Measurements from ENCODE around the gene PPFIA4. TPM values are rescaled to one million over a fixed set of nuclear protein-coding genes. Genes with fewer than 3 reads are reported as not detected.

The PPFIA4 gene
- total RNA-seq, 1 donor from 2014 or later: 33.4 TPM

GRCh38 chr1:203026666-203027663, 674 bp downstream of the PPFIA4 start:
- peak overlapping the region; percentile 29 for H3K27ac Mint-ChIP-seq

GRCh38 chr1:203028067-203028783, 1.9 kb downstream of the PPFIA4 start:
- DNase-seq (ENCODE audit: low spot score): no peak
- intact Hi-C loops (cut with micrococcal nuclease): no loop called here
- Mint-ChIP-seq H3K36me3 (ENCODE audit: low read depth) (peaks cover 28% of the 10 kb centered on the region), H3K4me1 (ENCODE audit: low read depth) (peaks cover 22% of the 10 kb centered on the region), H3K9me3 (peaks cover 8% of the 10 kb centered on the region), H3K27ac (no peak overlapping the region), H3K4me3 (ENCODE audit: low read depth) (peak overlapping the region; percentile 82), H3K27me3 (ENCODE audit: low read depth) (no peaks in the 10 kb centered on the region)

More at GRCh38 chr1:203026666-203027663, 674 bp downstream of the PPFIA4 start:
- H3K27me3 Mint-ChIP-seq (ENCODE audit: low read depth): no peaks in the 10 kb centered on the region
- H3K4me3 Mint-ChIP-seq (ENCODE audit: low read depth): peak overlapping the region; percentile 82
- DNase-seq (ENCODE audit: low spot score): no peak
- intact Hi-C loops (cut with micrococcal nuclease): loop anchor here (1.0 kb wide), 2 partner anchors 69 to 138 kb away; partner anchors contain the start of genes ADIPOR1 and RABIF
- H3K36me3 Mint-ChIP-seq (ENCODE audit: low read depth): peaks cover 34% of the 10 kb centered on the region
- H3K4me1 Mint-ChIP-seq (ENCODE audit: low read depth): peaks cover 22% of the 10 kb centered on the region
- H3K9me3 Mint-ChIP-seq: peaks cover 8% of the 10 kb centered on the region

DNA sequence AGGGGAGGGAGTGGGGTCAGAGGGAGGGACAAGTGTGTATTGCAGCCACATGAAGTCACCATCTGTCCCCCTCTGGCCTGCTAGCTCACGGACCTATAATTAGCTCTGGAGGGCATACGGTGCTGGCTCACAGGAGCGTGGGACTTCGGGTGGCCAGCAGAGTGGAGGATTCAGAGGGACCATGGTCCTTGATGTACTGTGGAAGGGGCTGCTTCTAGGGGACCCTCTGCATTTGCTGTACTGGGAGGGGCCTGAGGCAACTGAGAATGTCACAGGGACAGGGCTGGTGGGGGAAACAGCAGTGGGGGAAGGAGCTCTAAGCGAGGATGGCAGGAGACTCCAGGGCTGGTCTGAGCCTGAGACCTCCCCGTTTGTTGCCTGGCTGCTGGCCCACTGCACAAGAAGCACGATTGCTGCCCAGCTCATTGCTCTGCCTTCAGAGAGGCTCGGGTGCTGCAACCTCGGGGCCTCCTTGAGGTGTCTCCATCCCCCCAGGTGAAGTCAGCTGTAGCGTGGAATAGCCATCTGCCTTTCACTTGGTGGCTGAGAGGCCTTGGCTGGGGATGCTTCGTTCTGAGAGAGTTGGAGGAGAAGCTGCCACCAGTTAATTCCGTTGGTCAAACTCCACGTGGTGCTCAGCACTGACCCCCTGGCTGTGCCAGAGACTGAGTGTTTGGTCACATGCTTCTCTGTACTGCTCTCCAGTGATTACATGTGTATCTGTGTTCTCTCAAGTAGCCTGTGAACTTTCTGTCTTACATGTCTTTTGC, 2.7 kb downstream of the PPFIA4 start:
- no peak for DNase-seq (ENCODE audit: low spot score)
- H3K36me3 Mint-ChIP-seq (ENCODE audit: low read depth): peaks cover 22% of the 10 kb centered on the region
- no peaks in the 10 kb centered on the region for H3K27me3 Mint-ChIP-seq (ENCODE audit: low read depth)
- H3K9me3 Mint-ChIP-seq: peaks cover 8% of the 10 kb centered on the region
- H3K27ac Mint-ChIP-seq: no peak overlapping the region
- peaks cover 22% of the 10 kb centered on the region for H3K4me1 Mint-ChIP-seq (ENCODE audit: low read depth)
- intact Hi-C loops (cut with micrococcal nuclease): no loop called here
- no peak overlapping the region for H3K4me3 Mint-ChIP-seq (ENCODE audit: low read depth)

DNA sequence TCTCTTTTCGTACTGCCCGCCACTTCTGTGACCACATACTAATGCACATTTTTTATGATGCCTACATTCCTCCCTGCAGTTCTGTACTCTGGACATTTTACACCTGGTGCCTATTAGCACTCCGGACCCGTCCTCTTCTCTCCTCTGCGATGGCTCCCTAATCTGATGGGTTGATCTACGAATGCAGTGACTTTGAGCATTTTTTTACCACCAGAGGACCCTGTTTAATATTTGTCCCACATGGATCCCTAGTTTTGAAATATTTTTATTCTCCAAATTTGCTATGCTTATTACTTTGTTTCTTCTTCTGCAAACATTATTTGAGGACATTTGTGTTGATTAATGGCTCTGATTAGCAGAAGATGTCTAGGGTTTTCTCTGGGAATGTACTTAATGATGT, 5.2 kb downstream of the PPFIA4 start:
- H3K27ac Mint-ChIP-seq: no peak overlapping the region
- intact Hi-C loops (cut with micrococcal nuclease): no loop called here
- H3K27me3 Mint-ChIP-seq (ENCODE audit: low read depth): no peaks in the 10 kb centered on the region
- DNase-seq (ENCODE audit: low spot score): no peak
- H3K4me1 Mint-ChIP-seq (ENCODE audit: low read depth): peaks cover 15% of the 10 kb centered on the region
- H3K9me3 Mint-ChIP-seq: no peaks in the 10 kb centered on the region
- H3K4me3 Mint-ChIP-seq (ENCODE audit: low read depth): no peak overlapping the region
- no peaks in the 10 kb centered on the region for H3K36me3 Mint-ChIP-seq (ENCODE audit: low read depth)

DNA sequence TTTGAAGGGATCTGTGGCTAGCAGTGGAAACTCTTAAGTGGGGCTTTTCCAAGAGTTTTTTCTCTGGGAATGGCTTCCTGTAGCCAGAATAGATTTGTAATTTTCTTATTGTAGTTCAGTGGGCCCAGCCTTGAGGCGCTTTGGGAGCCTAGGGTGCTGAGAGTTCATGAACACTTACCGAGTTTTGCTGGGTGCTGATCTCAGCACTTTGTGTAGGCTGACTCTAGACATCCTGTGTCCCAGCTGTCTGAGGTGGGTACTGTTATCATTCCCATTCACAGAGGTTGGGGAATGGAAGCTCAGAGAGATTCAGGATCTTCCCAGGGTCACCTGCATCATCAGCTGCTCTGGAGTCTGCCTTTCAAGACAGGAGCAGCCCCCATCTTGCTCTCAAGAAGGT, 7.0 kb downstream of the PPFIA4 start:
- Mint-ChIP-seq H3K4me1 (ENCODE audit: low read depth) (peaks cover 8% of the 10 kb centered on the region), H3K27me3 (ENCODE audit: low read depth) (no peaks in the 10 kb centered on the region), H3K36me3 (ENCODE audit: low read depth) (no peaks in the 10 kb centered on the region), H3K9me3 (no peaks in the 10 kb centered on the region), H3K27ac (no peak overlapping the region), H3K4me3 (ENCODE audit: low read depth) (no peak overlapping the region)
- intact Hi-C loops (cut with micrococcal nuclease): no loop called here
- no peak for DNase-seq (ENCODE audit: low spot score)

- no peak for DNase-seq (ENCODE audit: low spot score)
- Mint-ChIP-seq H3K9me3 (no peaks in the 10 kb centered on the region), H3K27ac (no peak overlapping the region), H3K4me3 (ENCODE audit: low read depth) (no peak overlapping the region), H3K27me3 (ENCODE audit: low read depth) (no peaks in the 10 kb centered on the region), H3K4me1 (ENCODE audit: low read depth) (peaks cover 5% of the 10 kb centered on the region), H3K36me3 (ENCODE audit: low read depth) (no peaks in the 10 kb centered on the region)
- intact Hi-C loops (cut with micrococcal nuclease): no loop called here
Observed at GRCh38 chr1:203033917-203034316, 7.6 kb downstream of the PPFIA4 start.

- no peaks in the 10 kb centered on the region for H3K27me3 Mint-ChIP-seq (ENCODE audit: low read depth)
- intact Hi-C loops (cut with micrococcal nuclease): no loop called here
- H3K36me3 Mint-ChIP-seq (ENCODE audit: low read depth): peaks cover 5% of the 10 kb centered on the region
- no peak overlapping the region for H3K4me3 Mint-ChIP-seq (ENCODE audit: low read depth)
- no peak overlapping the region for H3K27ac Mint-ChIP-seq
- no peaks in the 10 kb centered on the region for H3K9me3 Mint-ChIP-seq
- DNase-seq (ENCODE audit: low spot score): no peak
- H3K4me1 Mint-ChIP-seq (ENCODE audit: low read depth): peaks cover 9% of the 10 kb centered on the region
Observed at GRCh38 chr1:203034422-203035110, 8.3 kb downstream of the PPFIA4 start.

GRCh38 chr1:203035111-203036000, 9.1 kb downstream of the PPFIA4 start:
- H3K9me3 Mint-ChIP-seq: no peaks in the 10 kb centered on the region
- H3K27ac Mint-ChIP-seq: no peak overlapping the region
- H3K4me3 Mint-ChIP-seq (ENCODE audit: low read depth): no peak overlapping the region
- peaks cover 6% of the 10 kb centered on the region for H3K36me3 Mint-ChIP-seq (ENCODE audit: low read depth)
- intact Hi-C loops (cut with micrococcal nuclease): no loop called here
- DNase-seq (ENCODE audit: low spot score): no peak
- peaks cover 9% of the 10 kb centered on the region for H3K4me1 Mint-ChIP-seq (ENCODE audit: low read depth)
- H3K27me3 Mint-ChIP-seq (ENCODE audit: low read depth): no peaks in the 10 kb centered on the region

DNA sequence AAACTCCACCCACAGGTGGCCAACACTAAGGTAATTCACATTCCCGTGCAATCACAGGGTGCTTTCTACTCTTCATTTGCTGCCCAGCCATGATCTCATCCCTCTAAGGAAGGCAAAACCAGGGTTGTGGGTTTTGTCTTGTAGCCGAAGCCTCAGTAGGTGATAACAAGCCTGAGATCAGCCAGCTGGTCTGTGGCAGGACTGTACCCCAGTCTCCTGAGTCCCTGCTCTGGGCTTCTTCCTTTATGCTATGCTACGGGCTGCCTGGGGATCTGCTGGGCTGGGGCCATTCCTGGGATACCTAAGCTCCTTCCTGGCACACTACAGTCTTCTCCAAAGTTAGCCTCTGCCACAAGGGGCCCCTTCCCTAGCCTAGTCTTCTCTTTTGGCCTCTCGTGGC, 9.8 kb downstream of the PPFIA4 start:
- Mint-ChIP-seq H3K36me3 (ENCODE audit: low read depth) (peaks cover 6% of the 10 kb centered on the region), H3K4me1 (ENCODE audit: low read depth) (peaks cover 9% of the 10 kb centered on the region), H3K27me3 (ENCODE audit: low read depth) (no peaks in the 10 kb centered on the region), H3K9me3 (no peaks in the 10 kb centered on the region), H3K4me3 (ENCODE audit: low read depth) (no peak overlapping the region), H3K27ac (no peak overlapping the region)
- no peak for DNase-seq (ENCODE audit: low spot score)
- intact Hi-C loops (cut with micrococcal nuclease): no loop called here

GRCh38 chr1:203036537-203036936, 10.2 kb downstream of the PPFIA4 start:
- intact Hi-C loops (cut with micrococcal nuclease): no loop called here
- Mint-ChIP-seq H3K27me3 (ENCODE audit: low read depth) (no peaks in the 10 kb centered on the region), H3K4me3 (ENCODE audit: low read depth) (no peak overlapping the region), H3K9me3 (no peaks in the 10 kb centered on the region), H3K27ac (no peak overlapping the region), H3K36me3 (ENCODE audit: low read depth) (peaks cover 6% of the 10 kb centered on the region), H3K4me1 (ENCODE audit: low read depth) (peaks cover 9% of the 10 kb centered on the region)
- DNase-seq (ENCODE audit: low spot score): no peak

- Mint-ChIP-seq H3K27me3 (ENCODE audit: low read depth) (no peaks in the 10 kb centered on the region), H3K9me3 (no peaks in the 10 kb centered on the region), H3K4me1 (ENCODE audit: low read depth) (peaks cover 9% of the 10 kb centered on the region), H3K36me3 (ENCODE audit: low read depth) (peaks cover 6% of the 10 kb centered on the region), H3K4me3 (ENCODE audit: low read depth) (no peak overlapping the region), H3K27ac (no peak overlapping the region)
- intact Hi-C loops (cut with micrococcal nuclease): no loop called here
- DNase-seq (ENCODE audit: low spot score): no peak
Observed at GRCh38 chr1:203037509-203038190, 11.4 kb downstream of the PPFIA4 start.

Measured in activated T-helper 2 cell treated with anti-CD3 and anti-CD28 coated beads, Interferon-gamma antibody, Interleukin-2, Interleukin-4, amounts not matched to agents 10 μg/mL and 5 μg/mL and 100 μg/mL, durations not matched to agents 14 hours and 24 hours and 36 hours (primary cell).